Measurements from ENCODE around the gene NDOR1. TPM values are rescaled to one million over a fixed set of nuclear protein-coding genes. Genes with fewer than 3 reads are reported as not detected.

Gene NDOR1
- total RNA-seq, 4 donors from 2014 or later, result 8.1 to 18.6 (median 11.6) TPM

DNA sequence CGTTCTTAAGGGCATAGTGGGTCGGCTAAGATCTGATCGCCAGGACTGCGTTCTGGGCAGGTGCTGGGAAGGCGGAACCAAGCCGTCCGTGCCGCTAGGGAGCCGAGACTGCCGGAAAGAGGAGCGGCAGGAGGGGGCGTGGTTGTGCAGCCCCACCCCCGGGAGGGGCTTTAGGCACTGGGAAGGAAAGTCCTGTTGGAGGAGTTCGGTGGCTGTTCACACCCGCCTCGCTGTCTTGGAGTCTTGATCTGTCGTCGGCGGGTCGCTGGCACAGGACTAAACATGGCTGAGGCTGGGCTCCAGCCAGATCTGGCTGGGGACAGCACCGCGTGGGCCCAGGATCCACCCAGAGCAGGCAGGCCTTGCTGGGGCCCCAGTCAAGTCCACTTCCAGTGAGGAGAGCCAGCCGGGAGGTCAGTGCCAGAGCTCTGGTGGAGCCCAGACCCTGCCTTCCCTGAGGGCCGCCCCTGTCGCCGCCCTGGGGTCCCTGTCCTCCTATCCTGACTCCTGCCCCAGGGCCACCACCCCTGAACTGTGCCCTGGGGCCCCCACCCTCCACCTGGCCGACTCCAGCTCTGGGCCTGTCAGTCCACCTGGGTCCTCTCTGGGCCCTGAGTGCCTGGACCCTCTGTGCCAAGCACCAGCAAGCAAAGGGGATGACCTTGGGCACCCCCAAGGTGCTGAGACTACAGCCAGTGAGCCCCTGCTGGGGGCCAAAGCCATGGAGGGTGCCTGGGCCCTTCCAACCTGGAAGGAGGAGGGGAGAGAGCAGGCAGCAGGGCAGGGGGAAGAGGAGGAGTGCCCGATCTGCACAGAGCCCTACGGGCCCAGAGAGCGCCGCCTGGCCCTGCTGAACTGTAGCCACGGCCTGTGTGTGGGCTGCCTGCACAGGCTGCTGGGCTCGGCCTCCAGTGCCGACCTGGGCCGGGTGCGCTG is 12.0 kb downstream of the NDOR1 start:
- peak; percentile 76 to 94 for DNase-seq (ENCODE audit: low spot score in 2 of 2)
- intact Hi-C loops (cut with DNase I; ENCODE audit: low total_unique reads), result no loop called here
- peak overlapping the region; percentile 25 for H3K4me3 ChIP-seq (ENCODE audit: low read depth, poor library complexity, severe bottlenecking)
- 25 to 44% methylated on average over 23 to 31 of the region's 36 CpGs for WGBS, 2 donors
- TF ChIP-seq POLR2A (IDR thresholded peaks at IDR 0.05), result no peak
- TF ChIP-seq, protein P1, sequence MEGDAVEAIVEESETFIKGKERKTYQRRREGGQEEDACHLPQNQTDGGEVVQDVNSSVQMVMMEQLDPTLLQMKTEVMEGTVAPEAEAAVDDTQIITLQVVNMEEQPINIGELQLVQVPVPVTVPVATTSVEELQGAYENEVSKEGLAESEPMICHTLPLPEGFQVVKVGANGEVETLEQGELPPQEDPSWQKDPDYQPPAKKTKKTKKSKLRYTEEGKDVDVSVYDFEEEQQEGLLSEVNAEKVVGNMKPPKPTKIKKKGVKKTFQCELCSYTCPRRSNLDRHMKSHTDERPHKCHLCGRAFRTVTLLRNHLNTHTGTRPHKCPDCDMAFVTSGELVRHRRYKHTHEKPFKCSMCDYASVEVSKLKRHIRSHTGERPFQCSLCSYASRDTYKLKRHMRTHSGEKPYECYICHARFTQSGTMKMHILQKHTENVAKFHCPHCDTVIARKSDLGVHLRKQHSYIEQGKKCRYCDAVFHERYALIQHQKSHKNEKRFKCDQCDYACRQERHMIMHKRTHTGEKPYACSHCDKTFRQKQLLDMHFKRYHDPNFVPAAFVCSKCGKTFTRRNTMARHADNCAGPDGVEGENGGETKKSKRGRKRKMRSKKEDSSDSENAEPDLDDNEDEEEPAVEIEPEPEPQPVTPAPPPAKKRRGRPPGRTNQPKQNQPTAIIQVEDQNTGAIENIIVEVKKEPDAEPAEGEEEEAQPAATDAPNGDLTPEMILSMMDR (IDR thresholded peaks at IDR 0.05), result no peak

DNA sequence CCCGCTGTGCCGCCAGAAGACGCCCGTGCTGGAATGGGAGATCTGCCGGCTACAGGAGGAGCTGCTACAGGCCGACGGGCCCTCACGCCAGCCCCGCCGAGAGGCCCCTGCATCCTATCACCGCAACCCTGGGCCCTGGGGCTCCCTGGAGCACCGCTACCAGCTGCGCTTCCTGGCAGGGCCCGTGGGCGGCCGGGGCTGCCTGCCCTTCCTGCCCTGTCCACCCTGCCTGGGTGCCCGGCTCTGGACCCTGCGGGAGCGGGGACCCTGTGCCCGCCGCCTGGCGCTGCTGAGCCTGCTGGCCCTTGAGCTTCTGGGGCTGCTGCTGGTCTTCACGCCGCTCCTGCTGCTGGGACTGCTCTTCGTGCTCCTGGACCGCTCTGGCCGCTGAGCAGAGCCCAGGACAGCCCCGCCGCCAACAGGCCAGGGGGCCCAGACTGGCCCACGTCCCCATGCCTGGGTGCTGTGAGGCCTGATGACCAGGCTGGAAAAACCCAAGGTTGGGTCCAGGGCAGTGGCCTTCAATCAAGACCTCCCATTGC is 12.8 kb downstream of the NDOR1 start:
- intact Hi-C loops (cut with DNase I; ENCODE audit: low total_unique reads), result no loop called here
- WGBS, 2 donors, result 63 to 72% methylated on average over 19 to 20 of the region's 30 CpGs
- H3K4me3 ChIP-seq (ENCODE audit: low read depth, poor library complexity, severe bottlenecking), result no peak overlapping the region
- TF ChIP-seq, protein P1 (IDR thresholded peaks at IDR 0.05), result no peak
- TF ChIP-seq POLR2A (IDR thresholded peaks at IDR 0.05), result no peak
- no peak for DNase-seq (ENCODE audit: low spot score in 2 of 2)

DNA sequence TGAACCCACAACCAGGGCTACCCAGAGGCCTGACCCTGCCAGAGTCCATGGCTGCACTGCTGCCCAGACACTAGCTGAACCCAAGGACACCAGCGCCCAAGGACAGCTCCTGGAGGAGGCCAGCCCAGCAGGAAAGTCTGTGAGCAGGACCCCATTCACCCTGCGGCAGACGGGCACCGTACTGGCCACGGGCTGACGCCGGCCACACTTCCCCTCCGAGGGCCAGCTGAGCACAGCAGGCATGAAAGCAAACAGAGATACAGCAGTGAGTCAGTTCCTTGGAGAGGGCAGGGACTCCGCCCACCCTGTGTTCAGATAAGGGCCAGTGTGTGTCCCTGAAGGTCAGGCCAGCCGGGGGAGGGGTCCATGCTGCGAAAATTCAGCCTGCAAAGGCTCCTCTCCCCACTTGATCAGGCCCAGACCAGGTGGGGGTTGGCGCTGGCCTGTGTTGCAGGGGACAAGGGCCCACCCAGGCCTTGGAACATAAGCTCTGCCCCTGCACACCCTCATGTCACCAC is 13.3 kb downstream of the NDOR1 start:
- intact Hi-C loops (cut with DNase I; ENCODE audit: low total_unique reads), result no loop called here
- no peak for TF ChIP-seq POLR2A (IDR thresholded peaks at IDR 0.05)
- TF ChIP-seq, protein P1 (IDR thresholded peaks at IDR 0.05), result no peak
- WGBS, 2 donors, result 79 to 85% methylated on average over 12 of the region's 12 CpGs
- H3K4me3 ChIP-seq (ENCODE audit: low read depth, poor library complexity, severe bottlenecking), result no peak overlapping the region
- no peak for DNase-seq (ENCODE audit: low spot score in 2 of 2)

DNA sequence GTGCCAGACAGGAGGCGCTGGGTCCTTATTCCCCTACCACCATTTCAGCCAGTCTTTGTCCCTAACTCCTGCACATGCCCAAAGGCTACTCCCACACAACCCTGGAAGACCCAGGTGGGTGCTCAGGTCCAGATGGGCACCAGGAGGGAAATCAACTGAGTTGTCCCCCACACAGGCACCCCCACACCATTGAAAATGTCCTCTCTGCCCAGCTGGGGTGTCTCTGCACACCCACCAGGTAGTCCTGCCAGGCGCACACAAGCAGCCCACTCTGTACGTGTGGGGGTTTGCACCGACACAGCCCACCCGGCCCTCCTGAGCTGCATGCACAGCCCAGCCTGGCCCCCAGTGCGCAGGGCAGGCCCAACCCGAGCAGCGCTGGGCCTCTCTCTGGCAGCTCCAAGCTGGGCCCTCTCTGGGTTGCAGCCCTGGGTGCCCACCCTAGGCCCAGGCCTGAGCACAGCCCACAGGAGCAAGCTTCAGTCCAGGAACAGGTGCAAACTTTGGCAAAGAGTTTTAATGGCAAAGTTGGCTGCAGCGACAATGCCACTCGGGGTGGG is 14.3 kb downstream of the NDOR1 start:
- WGBS, 2 donors, result 76 to 85% methylated on average over 3 to 10 of the region's 10 CpGs
- intact Hi-C loops (cut with DNase I; ENCODE audit: low total_unique reads), result no loop called here
- no peak for TF ChIP-seq POLR2A (IDR thresholded peaks at IDR 0.05)
- TF ChIP-seq, protein P1 (IDR thresholded peaks at IDR 0.05), result no peak
- no peak for DNase-seq (ENCODE audit: low spot score in 2 of 2)
- no peak overlapping the region for H3K4me3 ChIP-seq (ENCODE audit: low read depth, poor library complexity, severe bottlenecking)

DNA sequence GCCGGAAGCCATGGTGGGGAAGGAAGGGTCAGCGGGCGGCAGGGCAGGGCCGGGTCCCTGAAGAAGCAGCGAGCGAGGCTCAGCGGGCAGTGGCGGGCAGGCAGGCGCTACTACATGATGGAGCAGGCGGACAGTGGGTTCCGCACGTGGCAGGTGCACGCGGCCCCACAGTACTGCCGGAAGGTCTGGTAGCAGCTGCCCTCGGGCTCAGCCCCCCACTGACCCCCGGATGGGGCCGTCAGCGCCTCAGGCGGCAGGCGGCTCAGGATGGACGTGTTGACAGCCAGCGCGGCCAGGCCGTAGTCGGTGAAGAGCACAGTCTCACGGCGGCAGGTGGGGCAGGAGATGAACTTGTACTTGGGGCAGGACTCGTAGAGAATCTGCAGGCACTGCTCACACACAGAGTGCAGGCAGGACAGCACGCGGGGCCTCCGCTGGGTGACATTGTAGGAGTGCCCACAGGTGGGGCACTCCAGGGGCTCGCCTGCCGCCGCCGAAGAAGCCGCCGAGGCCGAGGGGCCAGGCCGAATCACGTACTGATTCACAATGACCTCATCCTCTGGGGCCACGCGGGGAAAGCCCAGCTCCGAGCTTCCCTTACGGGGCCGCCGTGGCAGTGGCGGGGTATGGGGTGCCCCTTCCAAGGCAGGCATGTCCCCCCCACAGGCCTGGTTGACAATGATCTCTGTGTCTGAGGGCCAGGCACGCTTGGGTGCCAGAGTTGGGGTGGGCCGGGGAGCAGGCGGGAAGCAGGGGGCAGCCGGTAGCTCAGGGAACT is 15.0 kb downstream of the NDOR1 start:
- TF ChIP-seq, protein P1 (IDR thresholded peaks at IDR 0.05), result no peak
- no peak for TF ChIP-seq POLR2A (IDR thresholded peaks at IDR 0.05)
- intact Hi-C loops (cut with DNase I; ENCODE audit: low total_unique reads), result no loop called here
- 89 to 91% methylated on average over 38 to 52 of the region's 52 CpGs for WGBS, 2 donors
- H3K4me3 ChIP-seq (ENCODE audit: low read depth, poor library complexity, severe bottlenecking), result no peak overlapping the region
- no peak for DNase-seq (ENCODE audit: low spot score in 2 of 2)
